GM12892 (cell line): Measurements from ENCODE around the gene NLRP9.

Experiments used
- POLR2A ChIP-seq: IDR thresholded peaks from 2 replicates; pipeline ENCODE4 v1.6.1; 2011; ENCODE audit warnings: low read depth, low read length, control low read depth
- POLR2AphosphoS5 ChIP-seq: IDR thresholded peaks from 2 replicates; pipeline ENCODE4 v1.6.1; 2011; ENCODE audit warnings: low read depth, low read length, control low read depth
- TAF1 ChIP-seq: IDR thresholded peaks from 2 replicates; pipeline ENCODE4 v1.6.1; 2011; ENCODE audit warnings: low read depth, mild to moderate bottlenecking, control low read depth, low read length, borderline replicate concordance

GRCh38 chr19:55750715-55751114 lies 12.5 kb upstream of the NLRP9 start:
- TF ChIP-seq POLR2A (no peak), POLR2AphosphoS5 (no peak), TAF1 (no peak)
